DOHH2 (cell line): ENCODE results near the gene BTBD2.

Experiments
- H3F3A ChIP-seq: fragments of 200-600 bp; sonication (generic), shearing (Covaris generic); 2 replicates; pipeline ENCODE4 v1.6.0; 2016; ENCODE audit warnings: antibody characterized with exemption, mild to moderate bottlenecking; ENCODE audit not compliant: control insufficient read depth, insufficient read depth
- H3K27ac ChIP-seq: fragments of 200-600 bp; sonication (generic); 2 replicates; pipeline ENCODE4 v1.5.1; 2014; ENCODE audit warnings: low read depth, mild to moderate bottlenecking, low read length, moderate library complexity
- H3K27me3 ChIP-seq: fragments of 200-600 bp; sonication (generic); 2 replicates; pipeline ENCODE4 v1.6.1; 2014; ENCODE audit warnings: mild to moderate bottlenecking, low read length, mixed read lengths; ENCODE audit not compliant: control insufficient read depth
- H3K36me3 ChIP-seq: fragments of 200-600 bp; sonication (generic); 2 replicates; pipeline ENCODE4 v1.6.1; 2014; ENCODE audit warnings: mild to moderate bottlenecking, low read length, moderate library complexity, mixed read lengths; ENCODE audit not compliant: control insufficient read depth
- H3K4me1 ChIP-seq: fragments of 200-600 bp; sonication (generic); 2 replicates; pipeline ENCODE4 v1.6.1; 2014; ENCODE audit warnings: mild to moderate bottlenecking, low read length, mixed read lengths; ENCODE audit not compliant: control insufficient read depth
- H3K4me2 ChIP-seq: fragments of 200-600 bp; sonication (generic); 2 replicates; pipeline ENCODE4 v1.6.0; 2014; ENCODE audit warnings: mild to moderate bottlenecking, low read length, moderate library complexity
- H3K4me3 ChIP-seq: fragments of 200-600 bp; sonication (generic); 2 replicates; pipeline ENCODE4 v1.5.1; 2014; ENCODE audit warnings: mild to moderate bottlenecking, low read length, mixed read lengths
- H3K79me2 ChIP-seq: fragments of 200-600 bp; sonication (generic); 2 replicates; pipeline ENCODE4 v1.6.1; 2014; ENCODE audit warnings: mild to moderate bottlenecking, low read length, mixed read lengths; ENCODE audit not compliant: control insufficient read depth
- H3K9me2 ChIP-seq: fragments of 200-600 bp; sonication (generic); replicated peaks from 2 replicates; pipeline ENCODE4 v1.6.1; 2014; ENCODE audit warnings: mild to moderate bottlenecking, low read length, mixed read lengths; ENCODE audit not compliant: control insufficient read depth
- H3K9me3 ChIP-seq: fragments of 200-600 bp; sonication (generic); 2 replicates; pipeline ENCODE4 v1.6.1; 2014; ENCODE audit warnings: antibody characterized with exemption, low read length, mixed read lengths; ENCODE audit not compliant: control insufficient read depth, insufficient read depth
- H4K20me1 ChIP-seq: fragments of 200-600 bp; sonication (generic); 2 replicates; pipeline ENCODE4 v1.6.0; 2014; ENCODE audit warnings: low read depth, mild to moderate bottlenecking, antibody characterized with exemption, low read length, moderate library complexity; ENCODE audit not compliant: control insufficient read depth, insufficient read depth
- EZH2phosphoT487 ChIP-seq: fragments of 200-600 bp; sonication (generic); IDR thresholded peaks from 2 replicates; pipeline ENCODE4 v1.6.1; 2017; ENCODE audit warnings: borderline replicate concordance, mild to moderate bottlenecking, antibody characterized with exemption, low read length, moderate library complexity, mixed read lengths
- TF ChIP-seq, protein P1 (sequence below): fragments of 200-600 bp; sonication (generic); IDR thresholded peaks from one replicate; pipeline ENCODE4 v1.5.1; 2014; ENCODE audit warnings: antibody characterized with exemption, mild to moderate bottlenecking, low read depth, low read length; ENCODE audit not compliant: poor library complexity, severe bottlenecking

Gene BTBD2

DNA sequence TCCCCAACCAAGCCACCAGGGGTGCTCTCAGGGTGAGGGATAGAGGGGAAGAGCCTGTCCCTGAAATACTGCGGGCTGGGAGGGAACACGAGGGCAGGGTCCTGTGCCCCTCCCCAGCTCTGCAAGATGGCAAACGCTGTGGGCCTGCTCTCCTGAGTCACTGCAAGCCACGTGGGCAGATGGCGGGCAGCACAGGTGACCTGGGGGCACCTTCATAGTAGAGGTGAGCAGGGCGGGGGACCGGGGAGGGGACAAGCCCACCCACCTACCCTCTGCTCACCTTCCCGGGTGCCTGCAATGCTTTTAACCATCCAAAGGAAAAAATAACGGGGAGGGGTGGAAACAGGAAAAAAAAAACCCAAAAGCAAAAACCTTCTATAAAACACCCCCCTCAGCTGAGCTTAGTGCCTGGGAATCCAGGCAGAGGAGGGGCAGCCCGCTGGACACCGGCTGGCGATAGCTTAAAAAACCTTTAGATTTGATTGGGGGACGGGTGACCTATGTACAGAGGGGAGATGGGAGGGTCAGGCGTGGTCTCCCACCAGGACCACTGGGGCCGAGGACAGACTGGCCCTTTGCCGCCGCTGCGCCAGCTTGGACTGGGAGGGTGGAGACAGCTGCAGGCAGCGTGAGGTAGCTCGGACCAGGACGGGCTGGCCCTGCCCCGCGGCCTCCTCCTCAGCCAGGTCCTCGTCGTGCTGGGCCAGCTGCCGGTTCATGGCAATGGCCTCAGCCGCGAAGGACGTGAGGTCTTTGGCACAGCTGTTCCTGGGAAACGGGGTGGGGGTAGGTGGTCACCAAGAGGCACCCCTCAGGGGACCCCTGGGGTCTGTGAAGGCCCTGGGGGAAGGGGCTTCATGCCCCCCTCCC is 23.8 kb upstream of the BTBD2 start:
- H3K36me3 ChIP-seq, result peaks cover 67% of the 10 kb centered on the region
- H3K4me2 ChIP-seq, result no peak overlapping the region
- H3K4me1 ChIP-seq, result peaks cover 82% of the 10 kb centered on the region
- no peaks in the 10 kb centered on the region for H3K9me2 ChIP-seq
- H3K79me2 ChIP-seq, result peaks cover 28% of the 10 kb centered on the region
- no peaks in the 10 kb centered on the region for H3K9me3 ChIP-seq
- H4K20me1 ChIP-seq, result peaks cover 23% of the 10 kb centered on the region
- H3K4me3 ChIP-seq, result no peak overlapping the region
- no peaks in the 10 kb centered on the region for H3K27me3 ChIP-seq
- no peak for TF ChIP-seq EZH2phosphoT487
- TF ChIP-seq, protein P1, sequence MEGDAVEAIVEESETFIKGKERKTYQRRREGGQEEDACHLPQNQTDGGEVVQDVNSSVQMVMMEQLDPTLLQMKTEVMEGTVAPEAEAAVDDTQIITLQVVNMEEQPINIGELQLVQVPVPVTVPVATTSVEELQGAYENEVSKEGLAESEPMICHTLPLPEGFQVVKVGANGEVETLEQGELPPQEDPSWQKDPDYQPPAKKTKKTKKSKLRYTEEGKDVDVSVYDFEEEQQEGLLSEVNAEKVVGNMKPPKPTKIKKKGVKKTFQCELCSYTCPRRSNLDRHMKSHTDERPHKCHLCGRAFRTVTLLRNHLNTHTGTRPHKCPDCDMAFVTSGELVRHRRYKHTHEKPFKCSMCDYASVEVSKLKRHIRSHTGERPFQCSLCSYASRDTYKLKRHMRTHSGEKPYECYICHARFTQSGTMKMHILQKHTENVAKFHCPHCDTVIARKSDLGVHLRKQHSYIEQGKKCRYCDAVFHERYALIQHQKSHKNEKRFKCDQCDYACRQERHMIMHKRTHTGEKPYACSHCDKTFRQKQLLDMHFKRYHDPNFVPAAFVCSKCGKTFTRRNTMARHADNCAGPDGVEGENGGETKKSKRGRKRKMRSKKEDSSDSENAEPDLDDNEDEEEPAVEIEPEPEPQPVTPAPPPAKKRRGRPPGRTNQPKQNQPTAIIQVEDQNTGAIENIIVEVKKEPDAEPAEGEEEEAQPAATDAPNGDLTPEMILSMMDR, result no peak
- no peak overlapping the region for H3K27ac ChIP-seq
- H3F3A ChIP-seq, result peaks cover 44% of the 10 kb centered on the region

DNA sequence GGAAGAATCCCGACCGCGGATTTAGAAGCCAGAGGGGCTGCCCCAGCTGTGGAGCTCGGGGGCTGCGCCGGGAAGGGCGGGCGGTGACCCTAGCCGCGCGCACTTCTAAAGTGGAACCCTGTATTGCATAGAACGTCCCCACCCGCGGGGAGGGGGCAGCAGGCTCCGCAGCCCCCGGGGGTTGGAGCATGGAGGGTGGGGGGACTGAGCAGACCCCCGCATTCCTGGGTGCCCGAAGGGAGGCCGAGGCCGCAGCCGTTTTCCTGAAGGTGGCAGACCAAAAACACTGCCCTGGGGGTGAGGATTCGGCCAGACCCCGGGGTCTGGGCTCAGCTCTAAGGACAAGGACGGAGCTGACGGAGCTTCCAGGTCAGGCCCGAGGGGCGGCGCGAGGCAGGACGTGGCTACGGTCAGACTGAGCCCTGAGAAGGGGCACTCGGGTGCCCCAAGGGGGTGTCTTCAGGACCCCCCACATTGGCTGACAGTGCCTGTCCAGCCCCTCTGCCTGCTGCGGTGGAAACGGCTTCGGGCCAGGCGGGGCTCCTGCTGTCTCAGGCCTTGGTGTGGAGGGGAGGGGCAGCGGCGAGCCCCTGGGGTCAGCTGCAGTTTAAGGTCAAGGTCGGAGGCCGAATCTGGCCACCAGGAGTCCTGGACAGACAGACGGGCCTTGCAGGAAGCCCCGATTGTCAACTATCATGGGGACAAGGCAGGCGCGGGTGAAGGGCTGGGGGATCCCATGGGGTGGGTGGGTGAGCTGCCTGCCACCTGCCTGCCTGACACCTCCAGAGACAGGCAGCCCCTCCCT is 23.0 kb upstream of the BTBD2 start:
- Histone ChIP-seq H3K36me3 (peaks cover 60% of the 10 kb centered on the region), H4K20me1 (peaks cover 23% of the 10 kb centered on the region), H3K4me3 (no peak overlapping the region), H3K4me1 (peaks cover 76% of the 10 kb centered on the region), H3K9me3 (no peaks in the 10 kb centered on the region), H3F3A (peaks cover 38% of the 10 kb centered on the region), H3K9me2 (no peaks in the 10 kb centered on the region), H3K79me2 (peaks cover 23% of the 10 kb centered on the region), H3K4me2 (no peak overlapping the region), H3K27ac (no peak overlapping the region), H3K27me3 (no peaks in the 10 kb centered on the region)
- TF ChIP-seq, protein P1, result no peak
- no peak for TF ChIP-seq EZH2phosphoT487

DNA sequence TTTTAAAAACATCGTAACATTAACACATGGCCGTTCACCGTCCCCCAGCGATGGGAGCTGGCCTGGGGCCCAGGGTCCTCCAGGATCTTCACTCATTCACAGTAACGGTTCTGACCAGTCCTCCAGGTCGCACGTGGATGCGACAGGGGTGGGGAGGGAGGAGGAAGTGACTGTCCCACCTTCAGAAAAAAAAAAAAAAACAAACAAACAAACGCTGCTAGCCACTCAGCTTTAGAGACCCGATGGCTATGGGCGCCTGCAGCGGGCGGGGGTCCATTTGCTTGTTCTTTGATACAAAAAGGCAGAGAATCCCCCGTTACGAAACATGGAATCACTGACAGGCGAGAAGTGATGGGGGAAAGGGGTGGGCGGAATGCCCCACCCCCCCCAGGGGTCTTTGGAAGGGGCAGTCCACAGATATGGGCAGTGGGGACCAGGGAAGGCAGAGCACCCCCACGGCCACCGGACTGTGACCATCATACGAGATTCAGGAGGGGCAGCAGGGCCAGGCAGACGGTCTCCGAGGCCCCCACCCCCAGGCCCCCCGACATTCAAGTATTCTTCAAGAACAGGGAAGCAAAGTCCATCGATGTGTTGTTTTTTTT is 22.2 kb upstream of the BTBD2 start:
- no peak for TF ChIP-seq EZH2phosphoT487
- TF ChIP-seq, protein P1, result no peak
- Histone ChIP-seq H3K79me2 (peaks cover 18% of the 10 kb centered on the region), H4K20me1 (peaks cover 23% of the 10 kb centered on the region), H3K27ac (peak overlapping the region; percentile 45; the same call in 1 of the 2 replicates), H3K27me3 (peaks cover under 1% of the 10 kb centered on the region), H3K9me2 (no peaks in the 10 kb centered on the region), H3F3A (peaks cover 31% of the 10 kb centered on the region), H3K4me1 (peaks cover 70% of the 10 kb centered on the region), H3K4me3 (no peak overlapping the region), H3K36me3 (peaks cover 53% of the 10 kb centered on the region), H3K4me2 (peak overlapping the region; percentile 41), H3K9me3 (no peaks in the 10 kb centered on the region)
